ENCODE data around the gene CFAP298.
A peak's percentile ranks its signal among the peaks of the same experiment; 100 is the strongest.
"Not testable (repeated sequence)": the region's sequence is repeated elsewhere in the genome, so short reads cannot be mapped to it uniquely, and the experiment has no call there.

The CFAP298 gene, protein sequence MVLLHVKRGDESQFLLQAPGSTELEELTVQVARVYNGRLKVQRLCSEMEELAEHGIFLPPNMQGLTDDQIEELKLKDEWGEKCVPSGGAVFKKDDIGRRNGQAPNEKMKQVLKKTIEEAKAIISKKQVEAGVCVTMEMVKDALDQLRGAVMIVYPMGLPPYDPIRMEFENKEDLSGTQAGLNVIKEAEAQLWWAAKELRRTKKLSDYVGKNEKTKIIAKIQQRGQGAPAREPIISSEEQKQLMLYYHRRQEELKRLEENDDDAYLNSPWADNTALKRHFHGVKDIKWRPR

DNA sequence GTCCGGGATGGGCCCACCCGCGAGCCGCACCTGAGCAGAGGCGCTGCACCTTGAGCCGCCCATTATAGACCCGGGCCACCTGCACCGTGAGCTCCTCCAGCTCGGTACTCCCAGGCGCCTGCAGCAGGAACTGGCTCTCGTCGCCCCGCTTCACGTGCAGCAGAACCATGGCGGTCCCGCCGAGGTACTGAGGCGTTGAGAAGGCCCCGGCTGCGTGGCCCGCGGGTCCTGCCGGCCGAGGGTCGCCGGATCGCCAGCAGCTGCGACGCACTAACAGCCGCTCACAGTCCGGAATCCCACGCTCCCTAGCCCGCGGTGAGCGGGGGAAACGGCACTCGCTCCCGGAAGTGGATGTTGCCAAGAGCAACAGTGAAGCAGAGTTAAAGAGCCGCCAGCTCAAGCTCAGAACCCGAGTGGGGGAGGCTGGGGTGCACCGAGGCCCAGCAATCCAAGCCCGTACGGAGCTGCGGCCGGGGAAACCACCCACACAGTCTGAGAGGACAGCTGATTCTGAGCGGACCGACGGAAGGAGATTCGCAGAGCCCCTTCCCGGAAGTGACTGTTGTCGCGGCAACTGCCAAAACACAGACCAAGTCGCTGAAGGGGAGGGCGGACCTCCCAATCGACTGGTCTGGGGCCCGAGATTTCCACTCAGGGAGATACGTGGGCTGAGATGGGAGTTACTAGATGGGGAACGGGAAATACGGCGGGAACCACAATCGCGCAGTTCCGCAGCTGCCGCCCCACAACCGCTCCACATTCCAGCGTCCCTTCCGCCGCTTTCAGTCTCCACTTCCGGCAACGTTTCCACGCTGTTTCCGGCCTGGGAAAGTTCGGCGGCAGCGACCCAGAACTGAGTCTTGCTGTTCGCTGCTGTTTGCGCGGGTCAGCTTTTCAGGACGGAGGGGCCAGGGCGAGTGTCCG is at the start of gene CFAP298:
CFAP298 (minus strand) TSS at position 303 of the 924 bp plus-strand sequence; CDS start at position 169, 134 bp downstream.
- DNase-seq, result peak; percentile 95

DNA sequence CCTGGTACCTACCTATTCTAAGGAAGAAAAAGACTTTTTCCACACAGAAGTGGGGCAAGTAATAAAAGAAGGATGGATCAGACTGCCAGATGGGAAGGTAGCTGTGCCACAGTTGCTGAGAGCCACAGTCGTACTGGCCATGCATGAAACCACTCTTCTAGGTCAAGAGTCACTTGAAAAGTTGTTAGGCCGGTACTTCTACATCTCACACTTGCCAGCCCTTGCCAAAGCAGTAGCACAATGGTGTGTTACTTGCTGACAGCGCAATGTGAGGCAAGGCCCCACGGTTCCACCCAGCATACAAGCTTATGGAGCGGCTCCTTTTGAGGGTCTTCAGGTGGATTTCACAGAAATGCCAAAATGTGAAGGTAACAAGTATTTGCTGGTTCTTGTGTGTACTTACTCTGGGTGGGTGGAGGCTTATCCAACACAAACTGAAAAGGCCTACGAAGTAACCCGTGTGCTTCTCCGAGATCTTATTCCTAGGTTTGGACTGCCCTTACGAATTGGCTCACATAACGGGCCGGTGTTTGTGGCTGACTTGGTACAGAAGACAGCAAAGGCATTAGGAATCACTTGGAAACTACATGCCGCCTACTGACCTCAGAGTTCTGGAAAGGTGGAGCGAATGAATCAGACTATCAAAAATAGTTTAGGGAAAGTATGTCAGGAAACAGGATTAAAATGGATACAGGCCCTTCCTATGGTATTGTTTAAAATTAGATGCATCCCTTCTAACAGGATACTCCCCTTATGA is 49.0 kb upstream of the CFAP298 start:
- DNase-seq, result not testable (repeated sequence)

DNA sequence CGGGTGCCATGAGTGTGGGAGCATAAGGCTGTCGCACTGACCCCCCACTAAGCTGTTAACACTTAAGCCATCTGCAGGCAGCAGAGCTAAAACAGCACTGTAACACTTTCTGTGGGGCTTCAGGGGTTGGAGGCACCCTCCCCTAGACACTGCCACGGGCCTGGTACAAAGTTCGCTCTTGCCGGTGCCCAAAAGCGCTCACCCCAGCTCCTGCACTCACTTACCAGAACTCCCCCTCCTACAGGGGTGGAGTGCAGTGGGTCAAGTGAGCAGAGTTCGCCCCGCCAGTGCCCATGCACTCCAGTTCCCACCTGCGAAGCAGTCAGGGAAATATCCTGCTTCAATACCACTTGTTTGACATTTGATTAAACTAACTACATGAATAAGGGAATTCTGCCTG is 46.3 kb upstream of the CFAP298 start:
- DNase-seq, result no peak

DNA sequence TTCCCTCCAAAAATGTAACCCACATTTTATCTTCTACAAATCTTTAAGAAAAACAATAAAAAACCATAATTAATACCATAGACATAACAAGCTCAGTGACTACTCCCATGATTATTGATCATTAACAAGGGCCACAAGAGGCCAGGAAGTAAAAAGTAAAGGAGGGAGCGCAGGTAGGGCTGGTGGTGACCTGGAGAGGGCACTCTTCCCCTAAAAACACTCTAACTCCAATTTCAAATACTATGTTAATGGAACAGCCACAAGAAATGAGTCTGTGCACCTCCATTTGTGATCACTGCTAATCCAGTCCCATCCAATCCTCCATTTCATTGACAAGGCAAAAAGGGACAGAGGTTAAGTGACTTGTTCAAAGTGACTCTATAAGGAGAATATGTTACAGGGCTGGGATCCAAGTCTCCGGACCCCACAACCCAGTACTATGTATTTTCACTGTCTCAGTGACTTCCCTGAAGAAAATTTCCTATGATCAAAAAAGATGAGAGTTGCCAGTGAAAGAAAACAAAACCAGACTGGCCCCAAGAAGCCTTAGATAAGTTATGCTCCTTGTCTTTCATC is 41.2 kb upstream of the CFAP298 start:
- DNase-seq, result no peak

DNA sequence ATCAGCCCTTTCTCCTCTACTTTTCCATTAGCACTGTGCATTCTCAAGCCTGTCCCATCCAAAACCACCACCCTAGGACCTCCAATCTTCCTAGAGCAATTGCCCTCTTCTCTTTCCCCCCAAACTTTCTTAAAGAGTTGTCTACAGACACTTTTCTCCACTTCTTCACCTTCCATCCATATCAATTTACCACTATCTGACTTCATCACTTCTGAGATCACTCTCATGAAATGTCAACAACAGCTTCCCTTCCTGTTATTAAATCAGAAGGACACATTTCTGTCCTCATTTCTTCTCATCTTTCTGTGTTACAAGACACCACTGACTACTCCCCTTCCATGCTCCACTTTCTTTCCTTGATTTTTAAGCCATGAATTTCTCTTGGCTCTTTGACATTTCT is 36.0 kb upstream of the CFAP298 start:
- DNase-seq, result no peak

DNA sequence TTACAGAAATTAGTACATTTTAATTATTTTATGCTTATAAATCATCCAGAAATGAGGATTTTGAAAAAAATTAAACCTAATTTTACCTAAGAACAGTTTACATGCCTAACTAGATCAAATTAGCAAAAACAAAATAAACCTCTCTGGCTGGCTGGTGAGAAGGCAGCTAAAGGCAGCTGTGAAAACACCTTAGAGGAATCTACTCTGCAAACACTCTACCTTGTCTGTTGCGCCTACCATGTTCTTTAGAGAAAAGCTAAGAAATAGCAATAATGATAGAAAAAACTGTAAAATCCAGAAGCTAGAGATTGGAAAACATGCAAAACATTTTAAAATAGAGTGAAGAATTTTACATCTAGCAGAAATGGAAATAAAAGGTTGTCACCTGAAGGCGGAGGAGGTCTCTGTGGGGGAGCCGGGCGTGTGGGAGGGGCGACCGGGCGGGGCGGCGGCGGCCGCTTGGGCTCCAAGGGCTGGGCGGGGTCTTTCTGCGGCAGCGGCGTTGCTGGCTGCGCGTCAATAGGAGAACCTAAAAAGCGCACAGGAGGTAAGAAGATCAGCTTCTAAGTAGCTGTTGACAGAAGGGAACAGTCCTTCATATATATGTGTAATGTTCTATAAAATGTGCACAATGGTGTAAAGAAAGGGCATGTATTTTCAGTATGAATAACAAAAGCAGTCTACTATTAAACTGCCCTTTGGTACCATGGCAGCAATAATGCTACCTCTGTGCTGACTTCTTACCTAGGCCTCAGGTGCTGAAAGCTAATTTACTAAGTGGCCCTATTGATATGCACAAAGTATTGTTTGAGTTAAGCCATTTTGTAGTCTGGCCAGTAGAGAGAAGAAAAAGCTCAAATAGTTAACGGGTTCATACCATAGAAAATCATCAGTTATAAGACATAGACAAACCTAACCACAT is 33.3 kb upstream of the CFAP298 start:
- DNase-seq, result no peak

DNA sequence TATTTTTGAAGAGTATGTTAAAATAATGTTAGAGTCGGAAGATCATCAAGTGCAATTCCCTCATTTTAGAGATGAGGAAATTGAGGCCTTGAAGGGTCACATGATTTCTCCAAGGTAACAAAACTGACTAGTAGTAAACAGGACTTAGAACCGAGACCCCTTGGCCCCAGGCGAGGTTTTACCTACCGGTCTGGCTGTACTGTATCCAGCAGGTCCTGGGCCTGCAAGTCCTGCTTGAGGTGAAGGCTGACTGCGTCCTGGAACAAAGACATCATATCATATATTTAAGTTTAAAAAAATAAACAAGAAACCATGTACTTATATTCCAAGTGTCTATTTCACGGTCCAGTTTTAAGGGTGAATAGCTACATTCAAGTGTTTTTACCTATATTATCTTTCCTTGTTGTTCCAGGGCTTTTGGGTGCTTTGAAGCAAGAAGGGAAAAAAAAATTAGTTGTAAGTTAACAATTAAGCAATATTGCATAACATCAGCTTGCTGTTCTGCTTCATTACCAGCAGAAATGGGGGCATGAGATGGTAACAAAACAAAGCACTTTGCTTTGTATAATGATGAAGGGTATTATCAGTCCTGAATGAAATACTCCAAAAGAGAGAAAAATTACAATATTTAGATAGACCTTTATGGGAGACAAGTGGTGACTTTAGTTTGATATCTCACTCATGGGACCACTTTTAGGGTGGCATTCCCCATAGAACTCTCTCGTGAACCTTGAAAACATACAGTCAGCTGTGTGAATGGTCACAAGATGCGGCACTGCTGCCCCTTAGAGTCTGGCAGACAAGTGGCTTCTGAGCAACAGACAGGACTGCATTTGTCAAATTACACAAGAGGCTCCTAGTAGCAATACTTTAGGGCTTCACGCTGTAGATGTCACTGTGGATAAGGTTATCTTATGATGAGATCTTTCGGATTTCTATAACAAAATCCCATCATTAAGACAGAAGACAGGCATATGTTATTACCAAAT is 29.8 kb upstream of the CFAP298 start:
- no peak for DNase-seq

DNA sequence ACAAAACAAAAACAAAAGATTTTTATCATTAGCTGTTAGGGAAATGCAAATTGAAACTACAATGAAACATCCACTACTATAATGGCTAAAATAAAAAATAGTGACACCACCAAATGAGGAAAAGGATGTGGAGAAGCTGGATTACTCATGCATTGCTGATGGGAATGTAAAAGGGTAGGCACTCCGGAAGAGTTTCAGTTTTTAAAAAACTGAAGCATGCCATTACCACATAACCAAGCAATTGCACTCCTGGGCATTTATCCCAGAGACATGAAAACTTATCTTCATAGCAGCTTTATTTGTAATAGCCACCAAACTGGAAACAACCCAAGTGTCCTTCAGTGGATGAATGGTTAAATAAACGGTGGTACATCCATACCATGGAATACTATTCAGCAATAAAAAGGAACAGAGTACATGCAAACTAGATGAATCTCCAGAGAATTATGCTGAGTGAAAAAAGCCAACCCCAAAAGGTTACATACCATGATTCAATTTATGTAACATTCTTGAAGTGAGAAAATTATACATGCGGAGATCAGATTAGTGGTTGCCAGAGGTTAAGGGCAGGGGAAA is 14.5 kb upstream of the CFAP298 start:
- no peak for DNase-seq

DNA sequence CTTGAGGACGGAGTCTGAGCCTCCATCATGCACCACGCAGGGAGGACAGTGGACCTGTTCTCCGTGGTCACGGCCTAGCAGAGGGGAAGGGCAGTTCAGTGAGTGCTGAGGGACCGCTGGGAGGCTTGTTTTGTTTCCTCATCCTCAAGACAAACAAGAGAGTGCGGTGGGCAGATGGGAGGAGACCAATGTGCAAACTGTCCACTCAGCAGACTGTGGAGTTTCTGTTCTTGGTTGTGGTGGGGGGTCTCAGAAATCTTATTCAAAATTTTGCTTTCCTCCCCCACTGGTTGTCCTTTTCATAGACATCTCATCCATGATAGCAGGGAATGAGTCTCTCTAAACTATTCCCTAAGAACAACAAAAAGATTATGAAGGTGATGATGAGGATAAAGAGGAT is 6.0 kb upstream of the CFAP298 start:
- not testable (repeated sequence) for DNase-seq

DNA sequence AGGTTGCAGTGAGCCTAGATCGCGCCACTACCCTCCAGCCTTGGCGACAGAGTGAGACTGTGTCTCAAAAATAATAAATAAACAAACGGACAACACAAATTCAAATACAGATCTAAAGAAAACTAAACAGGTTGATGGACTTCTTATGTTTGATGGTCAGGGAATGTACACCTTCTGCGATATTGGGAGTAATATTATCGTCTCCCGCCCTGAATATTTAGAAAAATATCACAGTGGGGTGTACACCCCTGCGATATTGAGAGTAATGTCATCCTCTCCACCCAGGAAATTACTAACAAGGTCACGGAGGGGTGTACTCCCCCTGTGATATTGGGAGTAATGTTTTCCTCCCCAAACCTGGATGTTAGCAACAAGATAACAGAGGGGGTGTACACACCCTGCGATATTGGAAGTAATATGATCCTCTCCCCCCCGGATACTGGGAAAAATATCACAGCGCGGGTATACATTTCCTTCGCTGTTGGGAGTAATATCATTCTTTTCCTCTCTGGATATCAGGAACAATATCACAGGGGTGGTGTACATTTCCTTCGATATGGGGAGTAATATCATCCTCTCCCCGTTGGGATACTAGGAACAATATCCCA is 1.4 kb upstream of the CFAP298 start:
- DNase-seq, result no peak

DNA sequence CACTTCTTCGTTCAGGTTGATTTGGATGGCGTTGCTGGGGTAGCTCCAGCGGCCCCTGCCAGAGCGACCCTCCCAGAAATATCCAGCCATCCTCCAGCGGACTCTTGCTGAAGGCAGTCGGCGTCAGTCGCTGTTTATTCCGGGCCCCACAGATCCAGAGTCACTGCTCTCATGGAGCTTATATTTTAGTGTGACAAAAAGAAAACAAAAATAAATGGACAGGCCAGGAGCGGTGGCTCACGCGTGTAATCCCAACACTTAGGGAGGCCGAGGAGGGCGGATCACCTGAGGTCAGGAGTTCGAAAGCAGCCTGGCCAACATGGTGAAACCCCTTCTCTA is 791 bp upstream of the CFAP298 start:
- DNase-seq, result no peak

DNA sequence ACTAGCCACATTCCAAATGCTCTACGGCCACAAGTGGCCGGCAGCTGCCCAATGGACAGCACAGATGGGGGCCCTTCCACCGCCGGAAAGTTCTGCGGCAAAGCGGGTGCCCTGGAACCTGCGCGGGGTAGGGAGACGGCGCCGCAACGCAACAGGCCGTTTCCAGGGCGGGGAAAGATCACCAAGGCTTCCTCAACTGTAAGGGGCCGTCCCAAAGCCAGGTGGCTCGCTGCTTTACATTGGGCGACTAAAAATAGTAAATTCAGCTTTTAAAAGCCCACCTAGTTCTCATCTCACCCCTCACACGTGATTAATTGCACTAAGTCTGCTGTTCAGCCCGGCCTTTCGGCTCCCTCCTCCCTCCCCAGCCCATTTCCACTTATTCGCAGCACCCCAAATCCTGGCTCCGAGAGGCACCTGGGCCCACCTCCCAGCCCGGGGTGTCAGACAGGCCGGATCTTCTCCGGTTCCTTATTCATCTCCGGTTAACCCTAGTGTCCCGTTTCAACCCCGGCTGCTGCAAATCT is 643 bp downstream of the CFAP298 start:
- DNase-seq, result peak; percentile 67

DNA sequence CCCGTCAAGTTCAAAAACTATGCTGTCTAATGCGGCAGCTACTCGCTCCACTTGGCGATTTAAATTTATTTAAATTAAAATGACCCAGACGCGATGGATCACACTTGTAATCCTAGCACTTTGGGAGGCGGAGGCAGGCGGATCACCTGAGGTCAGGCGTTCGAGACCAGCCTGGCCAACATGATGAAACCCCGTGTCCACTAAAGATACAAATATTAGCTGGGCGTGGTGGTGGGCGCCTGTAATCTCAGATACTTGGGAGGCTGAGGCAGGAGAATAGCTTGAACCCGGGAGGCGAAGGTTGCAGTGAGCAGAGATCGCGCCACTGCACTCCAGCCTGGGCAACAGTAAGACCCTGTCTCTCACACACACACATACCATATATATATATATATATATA is 1.2 kb downstream of the CFAP298 start:
- DNase-seq, result not testable (repeated sequence)

DNA sequence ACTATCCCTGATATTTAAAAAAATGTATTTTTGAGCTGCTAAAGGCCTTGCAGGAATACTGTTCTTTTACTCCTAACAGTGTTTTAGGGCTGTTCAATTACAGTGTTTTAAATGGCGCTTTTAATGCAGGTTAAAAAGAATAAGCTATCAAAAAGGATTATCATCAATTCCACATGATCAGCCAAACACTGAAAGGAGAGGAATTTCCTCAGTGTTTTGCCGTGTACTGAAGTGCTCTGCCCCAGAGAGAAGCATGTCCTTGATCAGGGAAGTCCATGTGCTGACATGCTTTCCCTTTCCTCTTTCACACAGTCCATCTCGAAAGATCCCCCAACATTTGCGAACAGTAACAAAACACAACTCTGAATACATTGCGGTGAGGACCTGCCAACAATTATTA is 3.3 kb downstream of the CFAP298 start:
- DNase-seq, result no peak

DNA sequence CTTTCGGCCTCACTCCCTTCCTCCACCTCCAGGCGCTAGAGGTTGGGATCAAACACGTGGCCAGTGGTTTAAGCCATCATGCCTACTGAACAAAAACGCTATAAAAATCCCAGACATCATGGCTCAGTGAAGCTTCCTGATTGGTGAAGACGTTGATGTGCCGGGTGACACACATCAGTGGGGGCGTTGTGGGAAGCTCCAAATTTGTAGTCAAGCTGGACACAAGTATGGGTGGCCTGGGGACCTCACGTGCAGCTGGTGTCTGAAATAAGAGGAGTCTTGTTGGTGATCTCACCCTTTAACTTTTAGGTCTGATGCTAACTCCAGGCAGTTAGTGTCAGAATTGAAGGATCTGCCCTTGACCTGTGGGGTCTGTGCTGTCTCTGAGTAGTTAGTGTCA is 6.7 kb downstream of the CFAP298 start:
- no peak for DNase-seq

DNA sequence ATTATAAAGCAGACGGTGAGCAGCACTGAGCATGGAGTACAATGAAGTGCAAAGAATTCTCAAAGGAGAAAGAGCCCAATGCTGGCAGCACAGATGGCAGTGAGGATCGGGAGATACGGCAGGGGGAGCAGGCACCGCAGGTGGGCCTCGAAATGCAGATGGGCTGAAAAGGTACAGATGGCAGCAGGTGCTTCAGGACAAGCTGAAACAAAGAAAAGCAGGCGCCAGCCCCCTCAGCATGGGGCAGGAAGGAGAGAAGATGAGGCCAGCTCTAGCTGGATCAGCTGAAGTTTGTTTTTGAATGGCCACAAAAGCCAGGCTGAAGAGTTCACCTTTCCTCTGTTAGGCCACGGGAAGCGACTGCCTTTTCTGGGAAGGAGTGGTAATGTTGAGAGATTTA is 7.7 kb downstream of the CFAP298 start:
- DNase-seq, result no peak

DNA sequence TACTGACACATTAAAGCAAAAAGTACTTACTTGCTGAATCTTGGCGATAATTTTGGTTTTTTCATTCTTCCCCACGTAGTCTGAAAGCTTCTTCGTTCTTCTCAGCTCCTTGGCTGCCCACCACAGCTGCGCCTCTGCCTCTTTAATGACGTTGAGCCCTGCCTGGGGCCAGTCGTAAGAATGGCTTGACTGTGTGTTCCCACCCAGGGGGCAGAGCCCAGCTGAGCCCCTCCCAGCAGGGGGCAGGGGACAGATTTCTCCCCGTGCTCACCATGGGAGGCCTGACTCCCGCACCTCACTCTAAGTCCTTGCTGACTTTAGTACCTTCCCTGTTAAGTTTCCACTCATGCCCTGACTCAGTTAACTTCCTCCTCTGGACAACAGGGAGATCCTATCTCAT is 9.0 kb downstream of the CFAP298 start:
- no peak for DNase-seq

DNA sequence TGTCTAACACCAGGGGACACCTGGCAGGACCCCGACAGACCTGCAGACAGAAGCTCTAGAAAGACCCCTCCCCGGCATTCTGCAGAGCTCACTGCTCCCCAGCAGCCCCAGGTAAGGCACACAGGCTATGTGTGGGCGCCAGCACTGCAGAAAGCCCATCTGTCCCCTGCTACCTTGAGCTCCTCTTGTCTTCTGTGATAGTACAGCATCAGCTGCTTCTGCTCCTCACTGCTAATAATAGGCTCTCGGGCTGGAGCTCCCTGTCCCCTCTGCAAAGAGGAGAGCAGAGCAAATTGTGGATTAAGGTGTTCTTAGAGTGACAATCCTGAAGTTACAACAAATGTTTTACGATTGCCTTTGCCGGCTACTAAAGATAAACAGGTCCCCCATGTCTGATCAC is 10.1 kb downstream of the CFAP298 start:
- no peak for DNase-seq

DNA sequence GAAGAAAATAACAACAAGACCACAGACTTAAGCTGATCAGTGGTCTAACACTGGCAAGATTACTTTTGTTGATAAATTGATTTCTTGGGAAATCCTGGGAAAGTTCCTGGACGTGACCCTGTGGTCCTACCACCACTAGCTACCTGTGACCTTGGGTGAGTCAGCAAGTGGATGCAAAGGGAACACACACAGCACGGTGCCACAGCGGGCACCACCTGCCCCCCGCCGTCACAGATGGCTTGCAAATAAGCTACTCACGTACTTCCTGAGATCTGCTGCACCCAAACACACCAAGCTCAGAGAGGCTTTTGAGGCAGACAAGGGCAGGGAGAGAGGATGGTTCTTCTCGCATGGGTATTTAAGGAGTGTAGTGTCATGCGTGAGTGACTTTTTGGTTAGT is 12.7 kb downstream of the CFAP298 start:
- DNase-seq, result no peak

DNA sequence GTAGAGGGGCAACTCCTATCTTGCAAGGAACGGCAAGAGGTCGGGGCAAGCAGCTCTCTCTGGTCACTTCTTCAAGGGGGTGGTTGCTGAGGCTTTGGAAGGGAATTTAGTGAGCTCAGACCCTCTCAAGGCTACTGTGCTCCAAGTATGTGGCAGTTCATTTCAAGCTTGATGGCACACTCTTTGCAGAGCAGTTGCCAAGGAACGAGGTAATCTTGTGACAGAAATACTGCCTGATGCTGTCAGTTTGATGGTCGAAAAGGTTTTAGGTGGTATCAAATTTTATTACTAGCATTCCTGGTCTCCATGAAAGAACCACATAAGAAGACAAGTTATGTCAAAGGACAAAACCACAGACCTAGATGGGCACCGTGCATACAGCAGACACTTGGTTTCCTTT is 13.1 kb downstream of the CFAP298 start:
- DNase-seq, result no peak
